Head of caudate nucleus (tissue), 42 donors: Measurements from ENCODE around the gene GBX2.

Experiments used
- DNase-seq, 42 donors: peaks; one replicate each; pipeline versions ENCODE4 v3.0.0 to v3.0.0-alpha.2; 2020 to 2021; ENCODE audit warnings: mixed read lengths in 7 of 42
- intact Hi-C: fragments of 100-400 bp; cut with DNase I; formaldehyde crosslinking; loops from one replicate; pipeline ENCODE4 v1.15.0; 2022

Gene GBX2

GRCh38 chr2:236171680-236172254, 3.6 kb upstream of the GBX2 start:
- intact Hi-C loops: no loop called here
- peak in 1 of 42 donors; percentile 5 for DNase-seq

- peak in 1 of 42 donors; percentile 36 for DNase-seq
- intact Hi-C loops: no loop called here
Observed at GRCh38 chr2:236171181-236171679, 3.0 kb upstream of the GBX2 start.

- intact Hi-C loops: no loop called here
- DNase-seq: peak in 1 of 42 donors; percentile 8
Observed at GRCh38 chr2:236170590-236171165, 2.5 kb upstream of the GBX2 start.

- intact Hi-C loops: no loop called here
- peak in 1 of 42 donors; percentile 2 for DNase-seq
Observed at GRCh38 chr2:236169741-236170589, 1.8 kb upstream of the GBX2 start.

GRCh38 chr2:236169151-236169721, 1.1 kb upstream of the GBX2 start:
- intact Hi-C loops: no loop called here
- DNase-seq: peak in 5 of 42 donors; percentile 20 to 57 (median 29)

- intact Hi-C loops: no loop called here
- peak in 5 of 42 donors; percentile 28 to 50 (median 29) for DNase-seq
Observed at GRCh38 chr2:236167297-236168109, 683 bp downstream of the GBX2 start.

- no peak for DNase-seq
- intact Hi-C loops: no loop called here
Observed at GRCh38 chr2:236166796-236167296, 1.3 kb downstream of the GBX2 start.

GRCh38 chr2:236165842-236166795, 2.1 kb downstream of the GBX2 start:
- intact Hi-C loops: no loop called here
- DNase-seq: no peak

- DNase-seq: no peak
- intact Hi-C loops: no loop called here
Observed at GRCh38 chr2:236164925-236165841, 3.0 kb downstream of the GBX2 start.

GRCh38 chr2:236164201-236164924, 3.8 kb downstream of the GBX2 start:
- intact Hi-C loops: no loop called here
- no peak for DNase-seq

- intact Hi-C loops: no loop called here
- no peak for DNase-seq
Observed at GRCh38 chr2:236163471-236164200, 4.5 kb downstream of the GBX2 start.

GRCh38 chr2:236162882-236163470, 5.2 kb downstream of the GBX2 start:
- intact Hi-C loops: no loop called here
- no peak for DNase-seq

GRCh38 chr2:236162031-236162845, 5.9 kb downstream of the GBX2 start:
- intact Hi-C loops: no loop called here
- DNase-seq: no peak

- intact Hi-C loops: no loop called here
- DNase-seq: no peak
Observed at GRCh38 chr2:236161531-236161930, 6.7 kb downstream of the GBX2 start.
